HG03565 (cell line): ENCODE data around the gene UGT3A2.

Experiments used
- ATAC-seq: cut with Tn5 transposase; IDR thresholded peaks from one replicate; pipeline ENCODE4 v1.9.1; 2021; ENCODE audit warnings: mild to moderate bottlenecking, moderate library complexity; ENCODE audit not compliant: unreplicated experiment

The UGT3A2 gene

DNA sequence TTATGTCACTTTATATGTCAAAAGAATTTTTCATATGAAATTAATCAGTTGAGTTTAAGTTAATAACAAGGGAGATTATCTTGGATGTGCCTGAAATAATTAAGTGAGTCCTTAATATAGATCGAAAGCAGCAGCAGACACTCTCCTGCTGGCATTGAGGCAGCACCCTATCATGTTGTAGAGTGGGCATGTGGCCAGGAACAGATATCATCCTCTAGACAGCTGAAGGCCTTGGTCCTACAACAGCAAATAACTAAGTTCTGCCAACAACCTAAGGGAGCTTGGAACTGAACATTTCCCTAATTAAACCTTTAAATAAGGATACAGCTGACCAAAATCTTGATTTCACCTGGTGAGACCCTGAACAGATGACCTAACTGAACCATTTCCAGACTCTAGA is 49.7 kb downstream of the UGT3A2 start:
- ATAC-seq, result no peak

GRCh38 chr5:36013182-36013581 is 53.5 kb downstream of the UGT3A2 start:
- no peak for ATAC-seq

DNA sequence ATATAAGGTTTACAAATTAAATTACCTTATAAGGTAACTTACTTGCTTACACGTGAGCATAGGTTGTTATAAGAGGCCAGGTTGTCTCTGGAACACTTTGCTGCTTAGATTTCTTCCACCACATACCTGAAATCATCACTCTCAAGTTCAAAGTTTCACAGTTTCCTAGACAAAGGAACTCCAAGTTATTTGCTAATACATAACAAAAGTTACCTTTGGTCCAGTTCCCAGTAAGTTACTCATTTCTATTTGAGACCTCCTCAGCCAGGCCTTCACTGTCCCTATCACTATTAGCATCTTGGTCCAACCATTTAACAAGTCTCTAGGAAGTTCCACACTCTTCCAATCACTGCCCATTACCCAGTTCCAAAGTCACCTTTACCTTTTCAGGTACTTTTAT is 57.0 kb downstream of the UGT3A2 start:
- no peak for ATAC-seq

DNA sequence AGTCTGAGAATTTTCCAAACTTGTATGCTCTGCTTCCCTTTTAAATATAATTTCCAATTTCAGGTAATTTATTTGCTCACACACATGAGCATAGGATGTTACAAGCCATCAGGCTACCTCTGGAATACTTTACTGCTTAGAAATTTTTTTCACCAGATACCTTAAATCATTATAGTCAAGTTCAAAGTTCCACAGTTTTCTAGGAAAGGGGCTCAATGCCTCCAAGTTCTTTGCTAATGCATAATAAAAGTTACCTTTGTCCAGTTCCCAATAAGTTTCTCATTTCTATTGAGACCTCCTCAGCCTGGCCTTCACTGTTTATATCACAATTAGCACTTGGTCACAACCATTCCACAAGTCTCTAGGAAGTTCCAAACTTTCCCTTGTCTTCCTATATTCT is 59.3 kb downstream of the UGT3A2 start:
- no peak for ATAC-seq

DNA sequence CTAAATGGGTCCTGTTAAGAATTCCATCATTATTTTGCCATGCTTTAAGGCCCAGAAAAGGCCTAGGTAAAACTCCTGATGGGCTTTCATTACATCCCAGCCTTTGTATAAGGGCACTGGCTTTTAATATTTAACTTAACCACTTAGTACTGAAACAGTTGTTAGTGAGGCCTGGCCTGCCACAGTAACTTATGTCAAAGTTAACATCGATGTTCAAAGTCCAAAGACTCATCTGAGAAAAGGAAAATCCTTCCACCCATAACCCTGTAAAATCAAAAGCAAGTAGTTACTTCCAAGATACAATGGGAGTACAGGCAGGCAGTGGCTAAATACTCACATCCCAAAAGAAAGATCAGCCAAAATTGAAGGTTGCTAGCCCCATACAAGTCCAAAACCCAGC is 60.5 kb downstream of the UGT3A2 start:
- ATAC-seq, result no peak

DNA sequence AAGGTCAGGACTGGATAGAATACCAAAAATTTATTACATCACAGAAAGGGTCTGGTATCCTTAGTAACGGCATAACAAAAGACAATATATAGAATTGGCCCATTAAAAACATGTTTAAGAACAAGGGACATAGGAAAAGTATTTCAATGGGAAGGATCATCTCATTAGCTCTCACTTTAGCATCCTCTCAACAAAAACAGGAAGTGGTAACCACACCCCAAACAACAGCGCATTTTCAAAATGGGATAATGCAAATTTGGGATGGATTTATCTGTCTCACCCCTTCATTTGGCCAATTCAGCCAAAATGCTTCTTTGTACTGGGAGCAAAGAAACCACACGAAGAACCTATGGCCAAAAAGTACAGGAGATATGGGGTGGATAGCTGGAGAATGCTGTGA is 65.7 kb downstream of the UGT3A2 start:
- ATAC-seq, result no peak

GRCh38 chr5:35999547-35999946 is 67.1 kb downstream of the UGT3A2 start:
- ATAC-seq, result no peak

GRCh38 chr5:35996076-35996475 is 70.6 kb downstream of the UGT3A2 start:
- ATAC-seq, result no peak

- no peak for ATAC-seq
Observed at GRCh38 chr5:35990941-35991611, 75.6 kb downstream of the UGT3A2 start, which contains the start of gene UGT3A1. TSS of gene UGT3A1 (minus strand) at chr5:35991390. CDS start at chr5:35991240, 150 bp downstream.

- no peak for ATAC-seq
Observed at GRCh38 chr5:35990520-35990919, 76.2 kb downstream of the UGT3A2 start.

DNA sequence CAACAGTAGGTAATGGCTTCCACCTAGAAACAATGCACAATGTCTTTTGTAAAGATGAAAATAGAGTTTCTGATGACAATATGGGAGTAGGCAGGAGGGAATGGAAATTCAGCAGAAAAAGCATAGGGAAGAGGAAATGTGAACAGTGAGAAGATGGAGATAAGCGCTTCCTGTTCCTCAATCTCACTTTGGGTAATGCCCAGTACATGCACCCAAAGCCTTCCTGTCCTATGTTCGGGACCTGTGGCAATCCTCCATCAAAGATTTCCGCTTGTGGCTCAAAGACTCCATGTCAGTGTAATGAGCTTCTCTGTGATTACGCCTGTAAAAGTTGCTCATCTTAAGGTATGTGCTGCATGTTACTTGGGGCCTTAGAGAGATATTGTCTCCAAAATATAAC is 78.2 kb downstream of the UGT3A2 start:
- no peak for ATAC-seq

DNA sequence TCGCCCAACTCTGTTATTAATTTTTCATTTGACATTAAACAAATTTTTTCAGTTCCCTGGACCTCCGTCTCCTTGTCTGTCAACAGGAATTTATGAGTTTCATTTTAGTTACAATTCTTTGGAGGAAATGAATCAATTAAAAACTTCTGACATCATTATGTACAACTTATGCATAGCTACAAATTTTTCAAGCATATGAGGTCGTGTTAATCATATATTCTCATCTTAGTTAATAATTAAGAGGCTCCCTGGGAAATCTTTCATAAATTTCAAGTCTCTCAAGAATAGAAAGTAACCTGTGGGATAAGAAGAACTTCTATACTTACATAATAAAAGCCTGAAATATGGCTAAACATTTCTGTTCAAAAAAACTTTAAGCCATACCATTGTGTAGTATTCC is 78.9 kb downstream of the UGT3A2 start:
- no peak for ATAC-seq
